Testis (tissue), 5 donors: ENCODE results near the gene ACAD11. TPM values are rescaled to one million over a fixed set of nuclear protein-coding genes. Genes with fewer than 3 reads are reported as not detected.
A peak's percentile ranks its signal among the peaks of the same experiment; 100 is the strongest.

Experiments used
- DNase-seq: peaks from one replicate; pipeline ENCODE4 v3.0.0-alpha.2; 2019
- H3K27ac ChIP-seq, 2 donors: fragments of 200-600 bp; sonication (generic); one replicate each; pipeline ENCODE4 v1.5.1; 2019
- H3K27me3 ChIP-seq: fragments of 200-600 bp; sonication (generic); one replicate; pipeline ENCODE4 v1.5.1; 2019
- H3K36me3 ChIP-seq: fragments of 200-600 bp; sonication (generic); one replicate; pipeline ENCODE4 v1.5.1; 2017; ENCODE audit warnings: low read depth; ENCODE audit errors: missing control alignments
- H3K4me1 ChIP-seq: fragments of 200-600 bp; sonication (generic); one replicate; pipeline ENCODE4 v1.5.1; 2019
- H3K4me3 ChIP-seq, 2 donors: fragments of 200-600 bp; sonication (generic); one replicate each; pipeline ENCODE4 v1.5.1; 2017 to 2019
- H3K9me3 ChIP-seq: fragments of 200-600 bp; sonication (generic); one replicate; pipeline ENCODE4 v1.5.1; 2017
- POLR2A ChIP-seq: fragments of 450-650 bp; IDR thresholded peaks from one replicate; pipeline ENCODE4 v1.6.1; 2017; ENCODE audit warnings: antibody characterized with exemption, mild to moderate bottlenecking, moderate library complexity
- WGBS, 2 donors: methylation state at CpG; one replicate each; pipeline ENCODE4 v1.1.5; 2018; 5-methylcytosine and 5-hydroxymethylcytosine counted together
- intact Hi-C: fragments of 100-400 bp; cut with DNase I; formaldehyde crosslinking; loops from one replicate; pipeline ENCODE4 v1.15.1; 2023; ENCODE audit warnings: low total_unique reads
- long read RNA-seq, 2 donors: transcript quantifications; one replicate each; lab custom pipeline, GENCODE V29; 2026
- polyA plus RNA-seq: library from polyadenylated mRNA; stranded (reverse); fragments of 350-450 nt; fragmentation: Illumina TruSeq; extraction: RNeasy Lipid Tissue Mini Kit (QIAGEN cat#74804); gene quantifications from one replicate; pipeline ENCODE4 v1.2.3, GENCODE V29; 2014; ENCODE audit warnings: low read depth, low replicate concordance; ENCODE audit not compliant: insufficient read depth
- total RNA-seq, 2 donors: library from RNA; depleted of rRNA; stranded (reverse); fragments of >200 nt; gene quantifications; one replicate each; pipeline ENCODE4 v1.2.3, GENCODE V29; 2016
- TF ChIP-seq, protein P1 (sequence below), 3 experiments: fragments of 450-650 bp in 2 of 3; fragments of 200-600 bp in 1 of 3; sonication (generic) in 1 of 3; IDR thresholded peaks; one replicate each; pipeline ENCODE4 v1.5.1; 2016 to 2019; ENCODE audit warnings: antibody characterized with exemption in 3 of 3, mild to moderate bottlenecking in 2 of 3, moderate library complexity in 1 of 3

The ACAD11 gene, protein sequence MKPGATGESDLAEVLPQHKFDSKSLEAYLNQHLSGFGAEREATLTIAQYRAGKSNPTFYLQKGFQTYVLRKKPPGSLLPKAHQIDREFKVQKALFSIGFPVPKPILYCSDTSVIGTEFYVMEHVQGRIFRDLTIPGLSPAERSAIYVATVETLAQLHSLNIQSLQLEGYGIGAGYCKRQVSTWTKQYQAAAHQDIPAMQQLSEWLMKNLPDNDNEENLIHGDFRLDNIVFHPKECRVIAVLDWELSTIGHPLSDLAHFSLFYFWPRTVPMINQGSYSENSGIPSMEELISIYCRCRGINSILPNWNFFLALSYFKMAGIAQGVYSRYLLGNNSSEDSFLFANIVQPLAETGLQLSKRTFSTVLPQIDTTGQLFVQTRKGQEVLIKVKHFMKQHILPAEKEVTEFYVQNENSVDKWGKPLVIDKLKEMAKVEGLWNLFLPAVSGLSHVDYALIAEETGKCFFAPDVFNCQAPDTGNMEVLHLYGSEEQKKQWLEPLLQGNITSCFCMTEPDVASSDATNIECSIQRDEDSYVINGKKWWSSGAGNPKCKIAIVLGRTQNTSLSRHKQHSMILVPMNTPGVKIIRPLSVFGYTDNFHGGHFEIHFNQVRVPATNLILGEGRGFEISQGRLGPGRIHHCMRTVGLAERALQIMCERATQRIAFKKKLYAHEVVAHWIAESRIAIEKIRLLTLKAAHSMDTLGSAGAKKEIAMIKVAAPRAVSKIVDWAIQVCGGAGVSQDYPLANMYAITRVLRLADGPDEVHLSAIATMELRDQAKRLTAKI
- total RNA-seq (10 to 100 TPM; 37.2 to 37.9 TPM), polyA plus RNA-seq (26.1 TPM)
- long read RNA-seq, donor 1, full-length matches to known transcripts, result 2 of 2 reads
- long read RNA-seq, donor 1, partial matches to known transcripts, result 0 of 2 reads
- long read RNA-seq, donor 1, other reads (novel, unspliced or antisense), result 0 of 2 reads
- long read RNA-seq, donor 2, full-length matches to known transcripts, result 6 of 6 reads
- long read RNA-seq, donor 2, partial matches to known transcripts, result 0 of 6 reads
- long read RNA-seq, donor 2, other reads (novel, unspliced or antisense), result 0 of 6 reads

DNA sequence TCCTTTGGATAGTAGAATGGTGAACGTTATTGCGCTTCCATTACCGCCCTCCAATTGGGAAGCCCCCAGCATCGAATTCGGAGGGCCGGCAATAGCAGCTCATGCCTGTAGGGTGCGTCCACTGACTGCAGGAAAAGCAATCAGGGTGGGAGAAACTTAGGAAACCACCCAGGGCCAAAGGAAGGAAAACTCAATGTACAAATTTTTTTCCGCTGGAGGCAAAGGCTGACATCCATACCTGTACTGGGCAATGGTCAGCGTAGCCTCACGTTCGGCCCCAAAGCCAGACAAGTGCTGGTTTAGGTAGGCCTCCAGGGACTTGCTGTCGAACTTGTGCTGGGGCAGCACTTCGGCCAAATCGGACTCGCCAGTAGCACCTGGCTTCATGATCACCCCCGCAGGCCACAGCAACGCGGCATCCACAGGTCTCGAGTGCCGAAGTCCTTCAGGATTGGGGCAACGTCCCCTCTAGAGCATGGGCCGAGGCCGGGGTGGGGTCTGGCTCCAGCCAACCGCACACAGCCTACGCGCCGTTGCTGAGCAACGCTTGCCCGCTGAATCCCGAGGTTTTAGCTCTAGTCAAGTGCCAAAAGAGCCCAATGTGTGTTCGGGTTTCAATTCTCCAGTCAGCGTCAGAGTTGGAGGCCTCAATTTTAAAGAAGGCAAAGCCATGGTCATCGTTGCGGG is at the start of gene ACAD11:
ACAD11 (minus strand) TSS at position 445 of the 687 bp plus-strand sequence; CDS start at position 387, 58 bp downstream.
- TF ChIP-seq, protein P1, sequence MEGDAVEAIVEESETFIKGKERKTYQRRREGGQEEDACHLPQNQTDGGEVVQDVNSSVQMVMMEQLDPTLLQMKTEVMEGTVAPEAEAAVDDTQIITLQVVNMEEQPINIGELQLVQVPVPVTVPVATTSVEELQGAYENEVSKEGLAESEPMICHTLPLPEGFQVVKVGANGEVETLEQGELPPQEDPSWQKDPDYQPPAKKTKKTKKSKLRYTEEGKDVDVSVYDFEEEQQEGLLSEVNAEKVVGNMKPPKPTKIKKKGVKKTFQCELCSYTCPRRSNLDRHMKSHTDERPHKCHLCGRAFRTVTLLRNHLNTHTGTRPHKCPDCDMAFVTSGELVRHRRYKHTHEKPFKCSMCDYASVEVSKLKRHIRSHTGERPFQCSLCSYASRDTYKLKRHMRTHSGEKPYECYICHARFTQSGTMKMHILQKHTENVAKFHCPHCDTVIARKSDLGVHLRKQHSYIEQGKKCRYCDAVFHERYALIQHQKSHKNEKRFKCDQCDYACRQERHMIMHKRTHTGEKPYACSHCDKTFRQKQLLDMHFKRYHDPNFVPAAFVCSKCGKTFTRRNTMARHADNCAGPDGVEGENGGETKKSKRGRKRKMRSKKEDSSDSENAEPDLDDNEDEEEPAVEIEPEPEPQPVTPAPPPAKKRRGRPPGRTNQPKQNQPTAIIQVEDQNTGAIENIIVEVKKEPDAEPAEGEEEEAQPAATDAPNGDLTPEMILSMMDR (IDR thresholded peaks at IDR 0.05), result peak; percentile 57 to 58 (median 57)
- TF ChIP-seq POLR2A, result no peak
- intact Hi-C loops, result no loop called here
- Histone ChIP-seq H3K9me3 (no peaks in the 10 kb centered on the region), H3K27ac (peak within 1 kb of the TSS; percentile 89 to 90), H3K27me3 (no peaks in the 10 kb centered on the region), H3K4me1 (peaks cover 17% of the 10 kb centered on the region), H3K4me3 (peak within 1 kb of the TSS; percentile 81 to 96), H3K36me3 (no peaks in the 10 kb centered on the region)
- peak; percentile 85 for DNase-seq
- 0 to 1% methylated on average over 13 to 34 of the region's 34 CpGs for WGBS, 2 donors

DNA sequence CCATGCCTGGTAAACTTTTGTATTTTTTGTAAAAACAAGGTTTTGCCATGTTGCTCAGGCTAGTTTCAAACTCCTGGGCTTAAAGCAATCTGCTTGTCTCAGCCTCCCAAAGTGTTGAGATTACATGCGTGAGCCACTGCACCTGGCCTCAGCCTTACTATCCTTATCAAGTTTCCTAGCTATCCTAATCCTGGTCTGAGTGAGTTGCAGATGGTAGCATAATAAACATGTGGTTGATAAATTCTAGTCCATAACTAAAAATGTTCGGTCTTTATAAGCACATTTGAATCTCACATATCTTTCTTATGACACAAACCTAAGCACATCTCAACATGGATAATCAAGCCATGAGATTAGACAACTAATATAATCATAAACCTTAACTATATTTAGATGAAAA is 44.1 kb upstream of the ACAD11 start:
- no peaks in the 10 kb centered on the region for H3K27me3 ChIP-seq
- no peak overlapping the region for H3K27ac ChIP-seq
- H3K9me3 ChIP-seq, result no peaks in the 10 kb centered on the region
- TF ChIP-seq, protein P1 (IDR thresholded peaks at IDR 0.05), result no peak
- TF ChIP-seq POLR2A, result no peak
- H3K4me1 ChIP-seq, result no peaks in the 10 kb centered on the region
- no peak for DNase-seq
- no peak overlapping the region for H3K4me3 ChIP-seq
- no peaks in the 10 kb centered on the region for H3K36me3 ChIP-seq
- 95 to 100% methylated on average over 2 of the region's 2 CpGs for WGBS, 2 donors
- intact Hi-C loops, result no loop called here

DNA sequence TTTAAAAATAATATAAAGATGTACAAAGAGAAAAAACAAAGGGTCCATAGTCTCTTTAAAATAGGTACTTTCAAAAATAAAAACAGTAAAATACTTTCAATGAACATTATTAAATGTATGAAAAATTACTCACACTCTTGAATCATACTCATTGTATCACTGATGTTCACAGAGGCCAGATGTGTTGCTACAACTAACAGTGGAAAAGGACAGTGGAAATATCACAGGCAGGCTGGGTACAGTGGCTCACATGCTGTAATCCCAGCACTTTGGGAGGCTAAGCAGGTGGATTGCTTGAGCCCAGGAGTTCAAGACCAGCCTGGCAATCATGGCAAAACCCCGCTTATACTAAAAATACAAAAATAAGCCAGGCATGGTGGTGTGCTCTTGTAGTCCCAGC is 35.8 kb upstream of the ACAD11 start:
- H3K36me3 ChIP-seq, result no peaks in the 10 kb centered on the region
- no peaks in the 10 kb centered on the region for H3K27me3 ChIP-seq
- no peak for DNase-seq
- TF ChIP-seq, protein P1 (IDR thresholded peaks at IDR 0.05), result no peak
- TF ChIP-seq POLR2A, result no peak
- intact Hi-C loops, result no loop called here
- 76 to 92% methylated on average over 1 of the region's 1 CpG for WGBS, 2 donors
- H3K4me3 ChIP-seq, result no peak overlapping the region
- no peaks in the 10 kb centered on the region for H3K9me3 ChIP-seq
- no peak overlapping the region for H3K27ac ChIP-seq
- no peaks in the 10 kb centered on the region for H3K4me1 ChIP-seq

DNA sequence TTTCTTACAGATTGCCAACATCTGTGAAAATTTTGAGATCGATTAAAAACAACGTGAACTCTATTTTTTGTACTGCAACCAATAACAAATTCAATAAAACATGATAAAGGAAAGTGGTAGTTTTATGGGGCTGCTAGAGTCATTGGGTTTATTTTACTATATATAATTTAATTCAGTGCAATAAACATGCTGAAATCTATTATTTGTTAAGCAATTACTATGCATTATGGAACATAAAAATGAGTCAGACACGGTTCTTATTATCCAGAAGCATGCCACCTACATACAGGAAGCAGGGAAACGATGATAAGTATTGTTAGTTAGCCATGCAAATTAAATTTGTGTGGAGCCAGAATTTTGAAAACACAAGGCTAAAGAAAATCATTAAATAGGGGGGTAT is 35.4 kb upstream of the ACAD11 start:
- WGBS, 2 donors, result 86 to 87% methylated on average over 4 of the region's 4 CpGs
- H3K4me1 ChIP-seq, result no peaks in the 10 kb centered on the region
- intact Hi-C loops, result no loop called here
- TF ChIP-seq POLR2A, result no peak
- TF ChIP-seq, protein P1 (IDR thresholded peaks at IDR 0.05), result no peak
- H3K9me3 ChIP-seq, result no peaks in the 10 kb centered on the region
- H3K4me3 ChIP-seq, result no peak overlapping the region
- no peaks in the 10 kb centered on the region for H3K27me3 ChIP-seq
- no peak for DNase-seq
- no peaks in the 10 kb centered on the region for H3K36me3 ChIP-seq
- H3K27ac ChIP-seq, result no peak overlapping the region
